Panc1 (cell line): ENCODE measurements around the gene KDM1B.

Experiments used
- POLR2AphosphoS5 ChIP-seq: IDR thresholded peaks from 2 replicates; pipeline ENCODE4 v1.6.1; 2012; ENCODE audit warnings: mild to moderate bottlenecking, low read depth, low read length, moderate library complexity
- TF ChIP-seq, protein P1 (sequence below): fragments of 450-650 bp; IDR thresholded peaks from 2 replicates; pipeline ENCODE4 v1.5.1; 2017; ENCODE audit warnings: mild to moderate bottlenecking

DNA sequence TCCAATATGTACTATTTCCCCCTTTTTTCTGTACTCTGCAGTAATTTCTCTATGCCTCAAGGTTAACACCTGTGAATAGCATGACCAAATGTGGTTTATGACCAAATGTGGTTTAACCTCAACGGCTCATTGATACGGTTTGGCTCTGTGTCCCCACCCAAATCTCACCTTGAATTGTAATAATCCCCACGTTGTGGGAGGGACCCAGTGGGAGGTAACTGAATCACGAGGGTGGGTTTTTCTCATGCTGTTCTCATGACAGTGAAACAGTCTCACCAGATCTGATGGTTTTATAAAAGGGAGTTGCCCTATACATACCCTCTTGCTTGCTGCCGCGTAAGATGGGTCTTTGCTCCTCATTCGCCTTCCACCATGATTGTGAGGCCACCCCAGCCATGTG lies 90.4 kb downstream of the KDM1B start:
- TF ChIP-seq, protein P1, sequence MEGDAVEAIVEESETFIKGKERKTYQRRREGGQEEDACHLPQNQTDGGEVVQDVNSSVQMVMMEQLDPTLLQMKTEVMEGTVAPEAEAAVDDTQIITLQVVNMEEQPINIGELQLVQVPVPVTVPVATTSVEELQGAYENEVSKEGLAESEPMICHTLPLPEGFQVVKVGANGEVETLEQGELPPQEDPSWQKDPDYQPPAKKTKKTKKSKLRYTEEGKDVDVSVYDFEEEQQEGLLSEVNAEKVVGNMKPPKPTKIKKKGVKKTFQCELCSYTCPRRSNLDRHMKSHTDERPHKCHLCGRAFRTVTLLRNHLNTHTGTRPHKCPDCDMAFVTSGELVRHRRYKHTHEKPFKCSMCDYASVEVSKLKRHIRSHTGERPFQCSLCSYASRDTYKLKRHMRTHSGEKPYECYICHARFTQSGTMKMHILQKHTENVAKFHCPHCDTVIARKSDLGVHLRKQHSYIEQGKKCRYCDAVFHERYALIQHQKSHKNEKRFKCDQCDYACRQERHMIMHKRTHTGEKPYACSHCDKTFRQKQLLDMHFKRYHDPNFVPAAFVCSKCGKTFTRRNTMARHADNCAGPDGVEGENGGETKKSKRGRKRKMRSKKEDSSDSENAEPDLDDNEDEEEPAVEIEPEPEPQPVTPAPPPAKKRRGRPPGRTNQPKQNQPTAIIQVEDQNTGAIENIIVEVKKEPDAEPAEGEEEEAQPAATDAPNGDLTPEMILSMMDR = no peak
- TF ChIP-seq POLR2AphosphoS5 = no peak
